Measurements from ENCODE around the gene NCEH1.

NCEH1 gene

GRCh38 chr3:172680684-172681083, 30.2 kb downstream of the NCEH1 start:
- peak; percentile 81 for DNase-seq (ENCODE audit: low spot score)
- ChIA-PET CTCF (no interaction called here), POLR2A (ENCODE audit: low non-redundant PET) (interaction anchor here (0.6 kb wide), 1 partner anchor 86 kb away, joined by 9 read pairs; no protein-coding TSS in a partner anchor)
- TF ChIP-seq, protein P1, sequence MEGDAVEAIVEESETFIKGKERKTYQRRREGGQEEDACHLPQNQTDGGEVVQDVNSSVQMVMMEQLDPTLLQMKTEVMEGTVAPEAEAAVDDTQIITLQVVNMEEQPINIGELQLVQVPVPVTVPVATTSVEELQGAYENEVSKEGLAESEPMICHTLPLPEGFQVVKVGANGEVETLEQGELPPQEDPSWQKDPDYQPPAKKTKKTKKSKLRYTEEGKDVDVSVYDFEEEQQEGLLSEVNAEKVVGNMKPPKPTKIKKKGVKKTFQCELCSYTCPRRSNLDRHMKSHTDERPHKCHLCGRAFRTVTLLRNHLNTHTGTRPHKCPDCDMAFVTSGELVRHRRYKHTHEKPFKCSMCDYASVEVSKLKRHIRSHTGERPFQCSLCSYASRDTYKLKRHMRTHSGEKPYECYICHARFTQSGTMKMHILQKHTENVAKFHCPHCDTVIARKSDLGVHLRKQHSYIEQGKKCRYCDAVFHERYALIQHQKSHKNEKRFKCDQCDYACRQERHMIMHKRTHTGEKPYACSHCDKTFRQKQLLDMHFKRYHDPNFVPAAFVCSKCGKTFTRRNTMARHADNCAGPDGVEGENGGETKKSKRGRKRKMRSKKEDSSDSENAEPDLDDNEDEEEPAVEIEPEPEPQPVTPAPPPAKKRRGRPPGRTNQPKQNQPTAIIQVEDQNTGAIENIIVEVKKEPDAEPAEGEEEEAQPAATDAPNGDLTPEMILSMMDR (conservative IDR thresholded peaks at IDR 0.05; ENCODE audit: low read depth), result no peak
- H3K27ac ChIP-seq, result peak overlapping the region; percentile 78

- no peak overlapping the region for H3K27ac ChIP-seq
- ChIA-PET POLR2A (ENCODE audit: low non-redundant PET) (no interaction called here), CTCF (interaction anchor here (0.6 kb wide), 1 partner anchor 338 kb away, joined by 3 read pairs; no protein-coding TSS in a partner anchor)
- DNase-seq (ENCODE audit: low spot score), result no peak
- TF ChIP-seq, protein P1 (conservative IDR thresholded peaks at IDR 0.05; ENCODE audit: low read depth), result no peak
These were observed 31.3 kb downstream of the NCEH1 start for GRCh38 chr3:172679599-172679998.

DNA sequence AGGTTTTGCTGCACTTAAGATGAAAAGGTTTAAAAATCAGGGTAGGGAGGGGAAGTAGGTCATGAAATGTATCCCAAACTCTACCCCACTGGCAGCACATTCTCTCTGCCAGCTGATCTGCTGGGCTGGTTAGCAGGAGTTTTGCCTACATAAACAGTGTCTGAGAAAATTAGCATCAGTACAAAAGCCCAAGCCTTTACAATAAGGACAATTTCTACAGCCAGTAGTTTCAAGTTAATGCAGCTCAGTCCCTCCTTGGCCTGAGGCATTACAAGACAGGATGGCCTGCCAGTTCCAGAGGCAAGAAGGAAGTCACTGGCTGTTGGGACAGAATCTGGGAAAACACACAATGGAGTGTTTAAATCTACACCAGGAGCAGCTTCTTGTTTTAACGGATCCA, 32.8 kb downstream of the NCEH1 start:
- POLR2A ChIA-PET (ENCODE audit: low non-redundant PET), result no interaction called here

GRCh38 chr3:172676196-172676922, 34.5 kb downstream of the NCEH1 start:
- TF ChIP-seq, protein P1 (conservative IDR thresholded peaks at IDR 0.05; ENCODE audit: low read depth), result no peak
- ChIA-PET CTCF (interaction anchor here (0.5 to 1.0 kb wide), 6 partner anchors 60 to 1698 kb away, joined by 3 to 4 read pairs (median 3); partner anchors contain the start of gene ECT2), POLR2A (ENCODE audit: low non-redundant PET) (no interaction called here)
- H3K27ac ChIP-seq, result peak overlapping the region; percentile 72
- DNase-seq (ENCODE audit: low spot score), result no peak

More for the DNA sequence above, 32.8 kb downstream of the NCEH1 start:
- H3K27ac ChIP-seq, result peak overlapping the region; percentile 82
- TF ChIP-seq, protein P1 (conservative IDR thresholded peaks at IDR 0.05; ENCODE audit: low read depth), result no peak
- no peak for DNase-seq (ENCODE audit: low spot score)
- CTCF ChIA-PET, result interaction anchor here (0.9 kb wide), 1 partner anchor 33 kb away, joined by 6 read pairs; the partner anchor contains the start of gene NCEH1

DNA sequence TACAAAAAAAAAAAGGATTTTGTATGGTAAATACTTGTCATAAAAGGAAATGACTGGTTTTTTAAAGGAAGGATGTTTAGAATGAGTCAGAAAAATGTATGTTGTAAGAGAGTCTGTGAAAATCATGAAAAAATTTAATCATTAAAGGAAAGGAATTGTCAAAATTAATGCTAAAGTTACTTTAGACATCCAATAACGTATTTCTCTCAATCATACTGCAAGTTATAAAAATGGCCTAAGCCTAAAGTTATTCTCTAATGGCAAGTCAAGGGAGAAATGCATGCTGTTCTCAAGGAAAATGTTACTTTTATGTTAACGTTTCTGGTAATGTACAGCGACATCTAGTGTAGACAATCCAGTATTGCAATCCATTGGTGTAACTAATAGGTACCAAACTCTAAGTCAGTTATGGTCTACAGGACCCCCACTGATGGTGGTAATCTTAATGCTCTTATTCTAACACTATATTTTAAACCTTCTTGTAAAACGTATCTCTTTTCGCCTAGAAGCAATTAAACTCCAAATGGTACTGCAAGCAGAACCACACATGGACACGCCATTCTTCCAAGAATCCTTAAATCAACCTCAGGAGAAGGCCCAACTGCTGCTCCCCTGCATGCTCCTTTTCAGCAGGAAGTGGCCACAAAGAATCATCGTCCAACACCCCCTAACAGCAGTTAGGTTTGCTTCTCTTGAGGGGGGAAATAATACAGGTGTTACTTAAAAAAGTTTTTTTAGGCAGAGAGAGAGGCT, 35.2 kb downstream of the NCEH1 start:
- POLR2A ChIA-PET (ENCODE audit: low non-redundant PET), result no interaction called here
- DNase-seq (ENCODE audit: low spot score), result no peak
- CTCF ChIA-PET, result interaction anchor here (0.6 to 0.9 kb wide), 4 partner anchors 60 to 1697 kb away, joined by 3 read pairs; no protein-coding TSS in a partner anchor
- TF ChIP-seq, protein P1 (conservative IDR thresholded peaks at IDR 0.05; ENCODE audit: low read depth), result peak; percentile 77
- peak overlapping the region; percentile 72 for H3K27ac ChIP-seq

DNA sequence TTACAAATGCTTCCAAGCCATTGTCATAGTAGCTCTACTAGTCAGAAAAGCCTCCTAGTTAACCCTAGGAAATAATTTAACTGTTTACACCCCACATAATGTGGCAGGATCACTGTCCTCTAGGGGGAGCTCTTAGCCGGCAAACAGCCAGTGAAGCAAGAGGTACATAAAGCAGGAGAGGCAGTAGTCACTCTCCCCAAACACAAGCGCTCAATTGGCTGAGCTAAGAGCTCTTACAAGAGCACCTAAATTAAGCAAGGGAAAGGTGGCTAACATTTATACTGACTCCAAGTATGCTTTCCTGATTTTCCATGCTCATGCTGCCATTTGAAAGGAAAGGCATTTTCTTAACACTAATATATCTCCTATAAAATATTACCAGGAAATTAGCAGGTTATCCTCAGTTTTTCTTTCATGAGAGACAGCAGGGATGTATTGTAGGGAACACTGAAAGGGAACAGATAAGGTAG, 37.6 kb downstream of the NCEH1 start:
- no peak overlapping the region for H3K27ac ChIP-seq
- TF ChIP-seq, protein P1 (conservative IDR thresholded peaks at IDR 0.05; ENCODE audit: low read depth), result peak; percentile 83
- CTCF ChIA-PET, result interaction anchor here (0.6 to 2.0 kb wide), 17 partner anchors 10 to 671 kb away, joined by 3 to 20 read pairs (median 4); partner anchors contain the start of gene NCEH1
- POLR2A ChIA-PET (ENCODE audit: low non-redundant PET), result no interaction called here
- DNase-seq (ENCODE audit: low spot score), result peak; percentile 49

Measured in RWPE1 (cell line).